HG03469 (cell line): ENCODE results near the gene CTSH.
A peak's percentile ranks its signal among the peaks of the same experiment; 100 is the strongest.

Source experiments
- ATAC-seq: cut with Tn5 transposase; IDR thresholded peaks from one replicate; pipeline ENCODE4 v1.9.1; 2021; ENCODE audit warnings: mild to moderate bottlenecking, moderate library complexity, moderate number of reproducible peaks; ENCODE audit not compliant: unreplicated experiment

The CTSH gene

DNA sequence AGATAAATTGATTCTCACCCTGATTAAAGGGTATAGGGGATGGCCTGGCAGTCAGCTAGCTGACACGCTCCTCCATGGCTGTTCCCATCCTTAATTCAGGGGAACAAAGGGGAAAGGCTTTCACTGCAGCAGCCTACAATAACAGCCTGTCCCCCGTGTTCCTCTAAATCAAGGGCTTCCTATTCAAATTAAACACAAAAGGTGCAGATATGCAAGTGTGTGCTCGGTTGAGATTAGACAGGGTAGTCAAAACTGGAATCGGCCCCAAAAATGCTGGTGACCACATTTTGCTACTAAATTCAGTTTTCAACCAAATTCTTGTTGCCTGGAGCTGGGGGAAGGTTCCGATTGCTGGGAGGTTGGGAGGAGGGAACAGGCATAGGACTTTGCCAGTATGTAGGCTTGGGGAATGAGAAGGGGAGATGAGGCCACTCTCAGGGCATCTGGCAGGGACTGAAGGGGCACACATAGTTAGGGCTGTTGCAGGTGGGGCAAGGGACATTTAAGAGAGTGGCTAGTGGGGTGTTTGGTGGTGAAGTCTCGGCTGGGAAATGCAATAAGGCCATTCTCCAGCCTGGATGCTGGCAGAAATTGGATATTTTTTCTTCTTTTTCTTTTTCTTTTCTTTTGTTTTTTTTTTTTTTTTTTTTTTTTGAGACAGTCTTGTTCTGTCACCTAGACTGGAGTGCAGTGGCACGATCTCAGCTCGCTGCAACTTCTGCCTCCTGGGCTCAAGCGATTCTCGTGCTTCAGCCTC, 32.9 kb upstream of the CTSH start:
- peak; percentile 11 for ATAC-seq

- peak; percentile 37 for ATAC-seq
Observed at GRCh38 chr15:78977091-78977571, 32.3 kb upstream of the CTSH start.

GRCh38 chr15:78976691-78977090, 31.8 kb upstream of the CTSH start:
- ATAC-seq, result no peak

DNA sequence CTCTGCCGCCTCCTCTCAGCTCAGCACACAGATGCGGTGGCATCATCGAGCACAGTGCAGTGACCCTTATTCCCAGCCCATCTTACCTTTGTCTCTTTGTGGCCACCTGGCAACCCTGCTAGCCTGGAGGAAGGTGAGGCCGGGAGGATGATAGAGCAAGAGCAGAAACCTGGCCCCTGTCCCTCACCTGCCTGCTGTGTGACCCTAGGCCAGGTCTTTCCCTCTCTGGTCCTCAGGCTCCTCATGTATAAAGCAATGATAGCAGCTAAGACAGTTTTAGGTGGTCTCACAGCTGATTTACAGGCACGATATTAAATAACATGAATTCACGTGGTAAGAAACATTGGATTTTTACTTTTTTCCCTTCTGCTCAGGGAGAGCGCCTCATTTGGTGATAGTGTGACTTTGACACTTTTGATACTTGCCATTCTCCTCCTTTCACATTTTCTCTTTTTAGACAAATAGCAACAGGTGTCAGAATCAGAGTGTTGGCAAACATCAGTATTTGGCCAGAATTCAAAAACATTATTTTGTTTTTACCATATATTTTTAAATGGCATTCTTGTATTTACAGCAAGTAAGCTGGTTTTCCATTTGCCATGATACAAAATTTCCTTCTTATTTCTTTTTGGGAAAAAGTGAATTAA, 29.5 kb upstream of the CTSH start:
- ATAC-seq, result no peak

DNA sequence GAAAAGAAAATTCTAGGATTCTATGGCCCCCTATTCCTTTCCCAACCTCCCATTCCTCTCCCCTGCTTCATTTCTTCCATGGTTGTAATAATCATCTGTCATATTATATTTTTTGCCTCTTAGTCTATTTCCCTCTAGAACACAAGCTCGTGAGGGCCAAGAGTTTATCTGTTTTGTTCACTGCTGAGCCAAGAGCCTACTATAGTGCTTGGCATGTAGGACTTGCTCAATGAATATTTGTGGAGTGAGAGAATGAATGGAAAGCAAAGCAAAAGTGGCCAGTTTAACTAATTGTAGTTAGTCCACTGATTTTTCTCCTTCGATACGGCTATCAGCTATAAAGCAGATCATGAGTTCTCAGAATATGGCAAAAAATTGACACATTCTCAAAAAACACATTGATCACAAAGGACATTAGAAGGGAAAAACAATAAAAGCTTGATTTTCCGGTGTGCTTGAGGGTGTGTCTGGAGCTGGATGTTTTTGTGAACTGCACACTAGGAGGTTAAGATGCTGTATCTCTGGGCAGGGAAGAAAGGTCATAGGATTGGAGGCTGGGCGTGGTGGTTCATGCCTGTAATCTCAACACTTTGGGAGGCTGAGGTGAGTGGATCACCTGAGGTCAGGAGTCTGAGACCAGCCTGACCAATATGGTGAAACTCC, 25.0 kb upstream of the CTSH start:
- no peak for ATAC-seq

- no peak for ATAC-seq
Observed at GRCh38 chr15:78968539-78969271, 23.9 kb upstream of the CTSH start.

DNA sequence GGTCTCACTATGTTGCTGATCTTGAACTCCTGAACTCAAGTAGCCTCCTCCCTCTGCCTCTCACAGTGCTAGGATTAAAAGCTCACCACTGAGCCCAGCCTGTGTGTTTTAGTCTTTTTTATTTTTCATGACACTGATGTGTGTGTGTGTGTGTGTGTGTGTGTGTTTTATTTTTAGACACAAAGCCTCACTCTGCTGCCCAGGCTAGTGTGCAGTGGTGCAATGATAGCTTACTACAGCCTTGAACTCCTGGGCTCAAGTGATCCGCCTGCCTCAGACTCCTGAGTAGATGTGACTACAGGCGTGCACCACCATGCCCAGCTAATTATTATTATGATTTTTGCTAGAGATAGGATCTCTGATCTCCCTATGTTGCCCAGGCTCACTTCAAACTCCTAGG, 23.3 kb upstream of the CTSH start:
- no peak for ATAC-seq

GRCh38 chr15:78960308-78960707, 15.5 kb upstream of the CTSH start:
- ATAC-seq, result no peak

GRCh38 chr15:78959360-78959759, 14.5 kb upstream of the CTSH start:
- ATAC-seq, result no peak

GRCh38 chr15:78957416-78958093, 12.7 kb upstream of the CTSH start:
- no peak for ATAC-seq

DNA sequence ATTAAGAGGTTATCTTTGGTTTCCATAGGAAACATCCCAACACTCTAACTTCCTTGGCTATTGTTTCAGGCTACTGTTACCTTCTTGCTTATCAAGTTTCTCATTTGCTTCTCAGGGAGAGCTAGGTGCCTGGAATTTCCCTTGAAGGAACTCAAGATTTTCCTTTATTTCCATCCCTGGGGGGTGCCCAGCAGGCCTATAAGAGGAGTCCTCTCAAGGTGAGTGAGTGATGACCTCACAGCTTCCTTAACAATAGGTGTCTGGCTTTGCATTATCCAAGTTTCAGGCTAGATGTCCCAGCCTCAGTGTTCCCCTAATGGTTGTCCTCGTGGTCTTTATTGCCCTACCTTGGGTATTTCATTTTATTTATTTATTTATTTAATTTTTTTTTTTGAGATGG, 12.1 kb upstream of the CTSH start:
- no peak for ATAC-seq

GRCh38 chr15:78955355-78955754, 10.5 kb upstream of the CTSH start:
- no peak for ATAC-seq

- no peak for ATAC-seq
Observed at GRCh38 chr15:78951841-78952238, 7.0 kb upstream of the CTSH start.

- ATAC-seq, result no peak
Observed at GRCh38 chr15:78950902-78951840, 6.3 kb upstream of the CTSH start.

GRCh38 chr15:78950343-78950742, 5.5 kb upstream of the CTSH start:
- no peak for ATAC-seq

GRCh38 chr15:78949461-78949860, 4.6 kb upstream of the CTSH start:
- no peak for ATAC-seq

DNA sequence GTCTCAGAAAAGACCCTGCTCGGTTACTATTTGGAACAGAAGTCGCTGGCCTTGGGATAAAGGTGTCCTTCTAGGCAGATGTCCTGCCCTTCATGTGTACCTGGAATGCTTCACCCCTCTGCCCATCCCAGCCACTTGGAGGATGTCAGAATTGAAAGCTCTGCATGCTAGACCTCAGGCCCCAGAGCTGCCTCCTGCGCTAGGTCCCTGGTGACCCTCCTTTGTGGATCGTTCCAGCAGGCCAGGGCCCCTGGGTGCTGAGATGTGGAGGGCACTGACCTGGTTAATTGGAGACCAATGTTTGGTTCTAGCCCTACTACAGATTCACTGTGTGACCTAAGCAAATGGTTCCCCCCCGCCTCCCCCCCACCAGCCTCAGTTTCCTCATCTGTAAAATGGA, 2.7 kb upstream of the CTSH start:
- ATAC-seq, result no peak

- no peak for ATAC-seq
Observed at GRCh38 chr15:78946493-78946892, 1.6 kb upstream of the CTSH start.

- ATAC-seq, result no peak
Observed at GRCh38 chr15:78944202-78944625, 632 bp downstream of the CTSH start.

GRCh38 chr15:78943692-78944091, 1.2 kb downstream of the CTSH start:
- no peak for ATAC-seq
